ENCODE results near the gene CALU.

- TF ChIP-seq CTCF (IDR thresholded peaks at IDR 0.05) (no peak), POLR2A (IDR thresholded peaks at IDR 0.05) (no peak)
Measured at GRCh38 chr7:128735436-128735835, 3.7 kb upstream of the CALU start.
